HG02759 (cell line): ENCODE data around the gene GALNT17.
A peak's percentile ranks its signal among the peaks of the same experiment; 100 is the strongest.

Source experiments
- ATAC-seq: cut with Tn5 transposase; IDR thresholded peaks from one replicate; pipeline ENCODE4 v1.9.1; 2021; ENCODE audit warnings: mild to moderate bottlenecking, moderate library complexity; ENCODE audit not compliant: unreplicated experiment

The GALNT17 gene

GRCh38 chr7:71132127-71132376 is at the start of gene GALNT17:
Gene GALNT17 (plus strand): TSS chr7:71132144.
- no peak for ATAC-seq

GRCh38 chr7:71095266-71095860 is 36.6 kb upstream of the GALNT17 start:
- no peak for ATAC-seq

- ATAC-seq: no peak
Observed at GRCh38 chr7:71096351-71096750, 35.6 kb upstream of the GALNT17 start.

GRCh38 chr7:71106226-71106625 is 25.7 kb upstream of the GALNT17 start:
- no peak for ATAC-seq

GRCh38 chr7:71112436-71112835 is 19.5 kb upstream of the GALNT17 start:
- no peak for ATAC-seq

GRCh38 chr7:71120096-71120495 is 11.8 kb upstream of the GALNT17 start:
- ATAC-seq: no peak

- no peak for ATAC-seq
Observed at GRCh38 chr7:71129126-71129525, 2.8 kb upstream of the GALNT17 start.

GRCh38 chr7:71130031-71130679 is 1.8 kb upstream of the GALNT17 start:
- no peak for ATAC-seq

GRCh38 chr7:71131256-71132126 is 453 bp upstream of the GALNT17 start:
- peak; percentile 39 for ATAC-seq

GRCh38 chr7:71132377-71133231 is 660 bp downstream of the GALNT17 start:
- no peak for ATAC-seq

- ATAC-seq: no peak
Observed at GRCh38 chr7:71133232-71133622, 1.3 kb downstream of the GALNT17 start.

GRCh38 chr7:71133856-71134255 is 1.9 kb downstream of the GALNT17 start:
- no peak for ATAC-seq

GRCh38 chr7:71135116-71135515 is 3.2 kb downstream of the GALNT17 start:
- ATAC-seq: no peak

GRCh38 chr7:71135663-71136062 is 3.7 kb downstream of the GALNT17 start:
- no peak for ATAC-seq

GRCh38 chr7:71137479-71137878 is 5.5 kb downstream of the GALNT17 start:
- no peak for ATAC-seq

GRCh38 chr7:71140264-71140663 is 8.3 kb downstream of the GALNT17 start:
- no peak for ATAC-seq

- no peak for ATAC-seq
Observed at GRCh38 chr7:71144963-71145362, 13.0 kb downstream of the GALNT17 start.

GRCh38 chr7:71145906-71146901 is 14.3 kb downstream of the GALNT17 start:
- ATAC-seq: no peak

- ATAC-seq: no peak
Observed at GRCh38 chr7:71148098-71148497, 16.2 kb downstream of the GALNT17 start.

GRCh38 chr7:71155236-71155635 is 23.3 kb downstream of the GALNT17 start:
- ATAC-seq: no peak
